Hepatocyte (in vitro differentiated cells): ENCODE measurements around the gene ZDHHC15. TPM values are rescaled to one million over a fixed set of nuclear protein-coding genes. Genes with fewer than 3 reads are reported as not detected.
"Not testable (repeated sequence)": the region's sequence is repeated elsewhere in the genome, so short reads cannot be mapped to it uniquely, and the experiment has no call there.

Experiments used
- DNase-seq: peaks from one replicate; pipeline ENCODE4 v3.0.0-alpha.2; 2016; ENCODE audit warnings: low spot score
- H2AFZ ChIP-seq: fragments of 200-600 bp; sonication (generic); 2 replicates; pipeline ENCODE4 v1.6.0; 2016; ENCODE audit warnings: antibody characterized with exemption, mild to moderate bottlenecking
- H3K27ac ChIP-seq: fragments of 200-600 bp; sonication (generic); 2 replicates; pipeline ENCODE4 v1.5.1; 2016; ENCODE audit warnings: mild to moderate bottlenecking
- H3K27me3 ChIP-seq: fragments of 200-600 bp; sonication (generic); 2 replicates; pipeline ENCODE4 v1.6.1; 2016
- H3K36me3 ChIP-seq: fragments of 200-600 bp; sonication (generic); replicated peaks from 2 replicates; pipeline ENCODE4 v1.5.1; 2016; ENCODE audit warnings: low read depth; ENCODE audit not compliant: insufficient read depth
- H3K4me1 ChIP-seq: fragments of 200-600 bp; sonication (generic); 2 replicates; pipeline ENCODE4 v1.5.1; 2016; ENCODE audit warnings: mild to moderate bottlenecking, moderate library complexity; ENCODE audit not compliant: insufficient read depth
- H3K4me2 ChIP-seq: fragments of 200-600 bp; sonication (generic); 2 replicates; pipeline ENCODE4 v1.6.0; 2016
- H3K4me3 ChIP-seq: fragments of 200-600 bp; sonication (generic); 2 replicates; pipeline ENCODE4 v1.5.1; 2016; ENCODE audit warnings: mild to moderate bottlenecking
- H3K79me2 ChIP-seq: fragments of 200-600 bp; sonication (generic); 2 replicates; pipeline ENCODE4 v1.6.0; 2017; ENCODE audit warnings: mild to moderate bottlenecking
- H3K9me2 ChIP-seq: fragments of 200-600 bp; sonication (generic); replicated peaks from 2 replicates; pipeline ENCODE4 v1.6.0; 2017; ENCODE audit warnings: mild to moderate bottlenecking; ENCODE audit not compliant: insufficient read depth
- H3K9me3 ChIP-seq: fragments of 200-600 bp; sonication (generic); 2 replicates; pipeline ENCODE4 v1.5.1; 2016; ENCODE audit warnings: low read depth, mild to moderate bottlenecking
- H4K20me1 ChIP-seq: fragments of 200-600 bp; sonication (generic); 2 replicates; pipeline ENCODE4 v1.6.0; 2016; ENCODE audit warnings: mild to moderate bottlenecking; ENCODE audit not compliant: insufficient read depth, poor library complexity, severe bottlenecking
- EZH2 ChIP-seq: fragments of 200-600 bp; sonication (generic); IDR thresholded peaks from 2 replicates; pipeline ENCODE4 v1.6.1; 2016; ENCODE audit warnings: antibody characterized with exemption, mild to moderate bottlenecking, borderline replicate concordance
- EZH2phosphoT487 ChIP-seq: fragments of 200-600 bp; sonication (generic); IDR thresholded peaks from one replicate; pipeline ENCODE4 v1.6.1; 2018; ENCODE audit warnings: antibody characterized with exemption, mild to moderate bottlenecking, low read depth, moderate library complexity; ENCODE audit not compliant: unreplicated experiment, severe bottlenecking
- whole genome bisulfite sequencing: methylation state at CpG from one replicate; pipeline ENCODE4 v1.1.6; 2016; ENCODE audit warnings: low lambda C conversion rate; ENCODE audit errors: missing lambda C conversion rate; 5-methylcytosine and 5-hydroxymethylcytosine counted together
- polyA plus RNA-seq: library from polyadenylated mRNA; unstranded; fragments of >200 nt; fragmentation: Nextera tagmentation; extraction: Ambion mirVana; gene quantifications from 2 replicates; pipeline ENCODE4 v1.2.1, GENCODE V29; 2016
- total RNA-seq: library from RNA; depleted of rRNA; stranded (reverse); fragments of >200 nt; gene quantifications from 2 replicates; pipeline ENCODE4 v1.2.3, GENCODE V29; 2014
- TF ChIP-seq, protein P1 (sequence below): fragments of 200-600 bp; sonication (generic); IDR thresholded peaks from 2 replicates; pipeline ENCODE4 v1.5.1; 2016; ENCODE audit warnings: antibody characterized with exemption, mild to moderate bottlenecking; ENCODE audit not compliant: poor library complexity

The ZDHHC15 gene
- total and polyA plus RNA-seq, 2 experiments from 2014 or later, result 0.65 to 1.00 TPM

- H3K27me3 ChIP-seq, result no peaks in the 10 kb centered on the region
- H3K9me3 ChIP-seq, result no peaks in the 10 kb centered on the region
- no peak for DNase-seq
- H3K9me2 ChIP-seq, result no peaks in the 10 kb centered on the region
- H2AFZ ChIP-seq, result no peak overlapping the region
- no peaks in the 10 kb centered on the region for H4K20me1 ChIP-seq
- H3K4me1 ChIP-seq, result no peaks in the 10 kb centered on the region
- no peak overlapping the region for H3K4me3 ChIP-seq
- H3K4me2 ChIP-seq, result no peak overlapping the region
- no peak overlapping the region for H3K27ac ChIP-seq
- TF ChIP-seq EZH2 (no peak), EZH2phosphoT487 (no peak)
- TF ChIP-seq, protein P1, sequence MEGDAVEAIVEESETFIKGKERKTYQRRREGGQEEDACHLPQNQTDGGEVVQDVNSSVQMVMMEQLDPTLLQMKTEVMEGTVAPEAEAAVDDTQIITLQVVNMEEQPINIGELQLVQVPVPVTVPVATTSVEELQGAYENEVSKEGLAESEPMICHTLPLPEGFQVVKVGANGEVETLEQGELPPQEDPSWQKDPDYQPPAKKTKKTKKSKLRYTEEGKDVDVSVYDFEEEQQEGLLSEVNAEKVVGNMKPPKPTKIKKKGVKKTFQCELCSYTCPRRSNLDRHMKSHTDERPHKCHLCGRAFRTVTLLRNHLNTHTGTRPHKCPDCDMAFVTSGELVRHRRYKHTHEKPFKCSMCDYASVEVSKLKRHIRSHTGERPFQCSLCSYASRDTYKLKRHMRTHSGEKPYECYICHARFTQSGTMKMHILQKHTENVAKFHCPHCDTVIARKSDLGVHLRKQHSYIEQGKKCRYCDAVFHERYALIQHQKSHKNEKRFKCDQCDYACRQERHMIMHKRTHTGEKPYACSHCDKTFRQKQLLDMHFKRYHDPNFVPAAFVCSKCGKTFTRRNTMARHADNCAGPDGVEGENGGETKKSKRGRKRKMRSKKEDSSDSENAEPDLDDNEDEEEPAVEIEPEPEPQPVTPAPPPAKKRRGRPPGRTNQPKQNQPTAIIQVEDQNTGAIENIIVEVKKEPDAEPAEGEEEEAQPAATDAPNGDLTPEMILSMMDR, result no peak
- no peaks in the 10 kb centered on the region for H3K36me3 ChIP-seq
- H3K79me2 ChIP-seq, result no peaks in the 10 kb centered on the region
- WGBS, result no CpG with 5 or more reads among the region's 19 CpGs
Observed at GRCh38 chrX:75335127-75335458, 187.7 kb downstream of the ZDHHC15 start.

DNA sequence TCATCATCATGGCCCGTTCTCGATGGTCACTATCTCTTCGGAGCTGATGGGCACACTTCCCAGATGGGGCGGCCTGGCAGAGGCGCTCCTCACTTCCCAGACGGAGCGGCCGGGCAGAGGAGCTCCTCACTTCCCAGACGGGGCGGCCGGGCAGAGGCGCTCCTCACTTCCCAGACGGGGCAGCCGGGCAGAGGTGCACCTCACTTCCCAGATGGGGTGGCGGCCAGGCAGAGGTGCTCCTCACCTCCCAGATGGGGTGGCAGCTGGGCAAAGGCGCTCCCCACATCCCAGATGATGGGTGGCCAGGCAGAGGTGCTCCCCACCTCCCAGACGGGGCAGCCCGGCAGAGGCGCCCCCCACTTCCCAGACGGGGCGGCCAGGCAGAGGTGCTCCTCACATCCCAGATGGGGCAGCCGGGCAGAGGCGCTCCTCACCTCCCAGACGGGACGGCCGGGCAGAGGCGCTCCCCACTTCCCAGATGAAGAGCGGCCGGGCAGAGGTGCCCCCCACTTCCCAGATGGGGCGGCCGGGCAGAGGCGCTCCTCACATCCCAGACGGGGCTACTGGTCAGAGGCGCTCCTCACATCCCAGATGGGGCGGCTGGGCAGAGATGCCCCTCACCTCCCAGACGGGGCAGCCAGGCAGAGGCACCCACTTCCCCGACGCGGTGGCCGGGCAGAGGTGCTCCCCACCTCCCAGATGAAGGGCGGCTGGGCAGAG, 188.3 kb downstream of the ZDHHC15 start:
- not testable (repeated sequence) for H3K9me2 ChIP-seq, H3K79me2 ChIP-seq, H3K4me2 ChIP-seq, H3K27ac ChIP-seq, DNase-seq, H3K36me3 ChIP-seq, H2AFZ ChIP-seq, H3K9me3 ChIP-seq, H3K4me1 ChIP-seq, H4K20me1 ChIP-seq, H3K4me3 ChIP-seq, H3K27me3 ChIP-seq
- 95% methylated on average over 28 of the region's 41 CpGs for WGBS

GRCh38 chrX:75327607-75328006, 195.2 kb downstream of the ZDHHC15 start:
- Histone ChIP-seq H3K4me3 (no peak overlapping the region), H3K36me3 (no peaks in the 10 kb centered on the region), H2AFZ (no peak overlapping the region), H3K27me3 (no peaks in the 10 kb centered on the region), H3K9me2 (no peaks in the 10 kb centered on the region), H3K27ac (no peak overlapping the region), H4K20me1 (no peaks in the 10 kb centered on the region), H3K9me3 (no peaks in the 10 kb centered on the region), H3K4me2 (no peak overlapping the region), H3K4me1 (no peaks in the 10 kb centered on the region), H3K79me2 (no peaks in the 10 kb centered on the region)
- no peak for DNase-seq
- TF ChIP-seq, protein P1, result no peak
- no peak for TF ChIP-seq EZH2
- no peak for TF ChIP-seq EZH2phosphoT487
- WGBS, result 88% methylated on average over 16 of the region's 16 CpGs

Other genes with a start within 250 kb of the ZDHHC15 start
- gene UPRT, start 249.0 kb downstream of the ZDHHC15 start, total RNA-seq, result 26.7 and 28.7 TPM in 2 replicates
- 18.1 and 22.1 TPM in 2 replicates for gene UPRT, start 249.0 kb downstream of the ZDHHC15 start, polyA plus RNA-seq